GM18909 (cell line): ENCODE data around the gene HPSE2.
"Not testable (repeated sequence)": the region's sequence is repeated elsewhere in the genome, so short reads cannot be mapped to it uniquely, and the experiment has no call there.

Experiments
- ATAC-seq: cut with Tn5 transposase; IDR thresholded peaks from one replicate; pipeline ENCODE4 v1.9.1; 2021; ENCODE audit warnings: mild to moderate bottlenecking; ENCODE audit not compliant: unreplicated experiment, poor library complexity

HPSE2 gene

GRCh38 chr10:99170116-99170675, 65.5 kb downstream of the HPSE2 start:
- ATAC-seq = no peak

GRCh38 chr10:99161165-99161564, 74.5 kb downstream of the HPSE2 start:
- ATAC-seq = no peak

- ATAC-seq = no peak
Measured at GRCh38 chr10:99143651-99144050, 92.0 kb downstream of the HPSE2 start.

GRCh38 chr10:99143011-99143410, 92.6 kb downstream of the HPSE2 start:
- no peak for ATAC-seq

GRCh38 chr10:99132897-99133296, 102.8 kb downstream of the HPSE2 start:
- not testable (repeated sequence) for ATAC-seq

- no peak for ATAC-seq
Measured at GRCh38 chr10:99125879-99126278, 109.8 kb downstream of the HPSE2 start.

- ATAC-seq = no peak
Measured at GRCh38 chr10:99124376-99124775, 111.3 kb downstream of the HPSE2 start.

- no peak for ATAC-seq
Measured at GRCh38 chr10:99123851-99124250, 111.8 kb downstream of the HPSE2 start.

- ATAC-seq = no peak
Measured at GRCh38 chr10:99123336-99123735, 112.3 kb downstream of the HPSE2 start.

GRCh38 chr10:99119258-99119748, 116.3 kb downstream of the HPSE2 start:
- no peak for ATAC-seq

GRCh38 chr10:99115703-99116102, 119.9 kb downstream of the HPSE2 start:
- no peak for ATAC-seq

- ATAC-seq = no peak
Measured at GRCh38 chr10:99085358-99085757, 150.3 kb downstream of the HPSE2 start.

GRCh38 chr10:99084161-99084560, 151.5 kb downstream of the HPSE2 start:
- ATAC-seq = no peak

- ATAC-seq = no peak
Measured at GRCh38 chr10:99080275-99080945, 155.2 kb downstream of the HPSE2 start.

GRCh38 chr10:99062591-99062990, 173.1 kb downstream of the HPSE2 start:
- ATAC-seq = no peak

- ATAC-seq = no peak
Measured at GRCh38 chr10:99058762-99059161, 176.9 kb downstream of the HPSE2 start.

GRCh38 chr10:99057936-99058690, 177.5 kb downstream of the HPSE2 start:
- ATAC-seq = no peak

GRCh38 chr10:99045671-99046070, 190.0 kb downstream of the HPSE2 start:
- no peak for ATAC-seq

- no peak for ATAC-seq
Measured at GRCh38 chr10:99042051-99042771, 193.4 kb downstream of the HPSE2 start.

GRCh38 chr10:99041468-99041867, 194.2 kb downstream of the HPSE2 start:
- no peak for ATAC-seq

- ATAC-seq = no peak
Measured at GRCh38 chr10:99013885-99014284, 221.8 kb downstream of the HPSE2 start.
